ENCODE measurements around the gene ARHGEF28.

ARHGEF28 gene

DNA sequence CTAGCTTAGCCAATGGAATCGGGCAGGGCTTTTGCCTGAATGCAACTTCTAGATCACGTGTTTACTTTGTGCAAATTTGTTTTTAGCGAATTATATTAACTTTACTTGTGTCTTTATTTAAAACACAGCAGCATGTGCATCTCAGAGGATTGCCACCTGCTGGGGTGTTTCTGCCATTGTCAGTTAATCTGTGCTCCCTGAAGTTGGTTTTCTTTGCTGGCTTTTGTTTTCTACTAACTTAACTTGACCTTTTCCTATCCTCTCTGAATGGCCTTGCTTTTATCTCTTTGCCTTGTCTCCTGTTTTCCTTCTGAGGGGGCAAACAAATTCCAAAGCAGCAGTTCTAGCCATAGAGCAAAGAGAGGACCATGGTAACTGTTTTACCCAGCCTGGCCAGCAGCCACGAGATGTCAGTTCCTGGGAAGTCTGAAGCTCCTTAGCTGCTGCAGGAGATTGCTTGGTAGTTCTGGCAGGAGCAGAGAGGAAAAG, 67.6 kb downstream of the ARHGEF28 start:
- no peak for DNase-seq

DNA sequence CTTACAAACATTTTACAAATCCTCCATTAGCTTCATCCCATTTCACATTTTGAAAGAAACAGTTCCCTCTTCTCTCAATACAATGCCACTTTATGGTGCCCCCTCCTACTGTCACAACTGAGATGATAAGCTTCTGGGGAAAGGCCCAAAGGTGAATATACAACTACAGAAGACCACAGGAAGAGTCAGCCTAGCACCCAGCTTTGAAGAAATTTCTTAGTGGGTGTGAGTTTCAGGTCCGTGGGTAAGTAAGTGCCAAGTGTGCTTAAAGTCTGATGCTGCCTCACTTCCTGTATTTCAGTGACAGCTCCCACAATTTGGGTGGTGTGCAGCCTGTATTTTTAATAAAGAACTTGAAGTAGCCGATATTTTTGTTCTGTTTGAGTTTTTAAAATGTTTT, 68.1 kb downstream of the ARHGEF28 start:
- DNase-seq = no peak

DNA sequence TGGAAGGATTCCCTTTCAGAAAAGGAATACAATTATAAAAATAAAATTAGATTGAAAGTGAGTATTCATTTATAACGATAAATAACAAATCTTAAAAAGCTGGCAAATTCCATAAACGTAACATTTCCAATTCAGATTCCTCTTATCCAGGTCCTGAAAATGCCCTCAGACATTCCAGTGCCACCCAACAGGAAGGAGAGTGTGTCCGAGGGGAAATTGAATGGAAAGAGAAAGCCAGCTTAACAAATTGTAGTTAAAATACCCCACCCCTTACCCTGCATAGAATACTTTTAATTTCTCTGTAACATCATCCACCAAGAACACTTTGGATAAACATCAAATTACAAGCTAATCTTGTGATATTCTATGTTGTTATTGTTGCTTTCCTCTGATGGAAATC, 72.0 kb downstream of the ARHGEF28 start:
- DNase-seq = no peak

DNA sequence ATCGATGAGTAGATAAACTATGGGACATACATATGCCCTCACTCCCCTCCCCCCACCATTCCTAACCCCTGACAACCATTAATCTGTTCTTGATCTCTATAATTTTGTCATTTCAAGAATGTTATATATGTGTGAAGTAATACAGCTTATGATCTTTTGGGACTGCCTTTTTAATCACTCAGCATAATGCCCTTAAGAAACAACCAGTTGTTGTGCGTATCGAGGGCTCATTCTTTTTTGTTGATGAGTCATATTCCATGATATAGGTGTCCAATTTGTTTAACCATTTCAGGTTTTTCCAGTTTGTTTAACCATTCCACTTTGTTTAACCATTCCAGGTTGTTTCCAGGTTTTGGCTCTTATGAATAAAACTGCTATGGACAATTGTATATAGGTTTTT, 75.6 kb downstream of the ARHGEF28 start:
- no peak for DNase-seq

DNA sequence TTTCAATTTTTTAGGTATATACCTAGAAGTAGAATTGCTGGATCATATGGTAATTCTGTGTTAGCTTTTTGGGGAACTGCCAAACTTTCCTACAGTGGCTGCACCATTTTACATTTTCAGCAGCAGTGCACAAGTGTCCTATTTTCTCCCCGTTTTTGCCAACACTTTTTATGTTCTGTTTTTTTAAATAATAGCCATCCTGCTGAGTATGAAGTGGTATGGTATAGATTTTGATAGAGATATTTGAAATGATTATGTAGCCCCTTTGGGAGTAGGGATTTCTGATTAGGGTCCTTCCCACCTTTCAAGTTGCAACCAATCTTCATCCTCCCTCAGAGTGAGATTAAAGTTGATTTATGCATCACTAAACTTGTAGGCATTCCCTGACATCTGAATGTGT, 76.5 kb downstream of the ARHGEF28 start:
- no peak for DNase-seq

DNA sequence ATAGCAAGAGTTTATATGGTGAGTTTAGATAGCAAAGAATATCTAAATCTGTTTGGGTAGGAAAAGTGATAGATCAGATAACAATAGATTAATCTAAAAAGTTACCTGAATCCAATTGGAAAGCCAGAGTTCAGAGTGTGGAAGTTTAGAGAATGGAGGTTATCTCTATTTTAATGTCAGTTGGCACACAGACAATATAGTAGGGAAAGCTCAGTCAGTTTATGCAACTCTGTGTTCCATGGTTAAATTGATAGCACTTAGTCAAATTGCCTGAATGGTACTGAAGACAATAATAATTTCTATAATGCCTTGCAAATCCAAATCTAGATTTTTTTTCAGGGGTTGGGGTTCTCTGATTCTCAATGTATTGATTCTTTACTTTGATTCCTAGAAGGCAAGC, 77.0 kb downstream of the ARHGEF28 start:
- no peak for DNase-seq

DNA sequence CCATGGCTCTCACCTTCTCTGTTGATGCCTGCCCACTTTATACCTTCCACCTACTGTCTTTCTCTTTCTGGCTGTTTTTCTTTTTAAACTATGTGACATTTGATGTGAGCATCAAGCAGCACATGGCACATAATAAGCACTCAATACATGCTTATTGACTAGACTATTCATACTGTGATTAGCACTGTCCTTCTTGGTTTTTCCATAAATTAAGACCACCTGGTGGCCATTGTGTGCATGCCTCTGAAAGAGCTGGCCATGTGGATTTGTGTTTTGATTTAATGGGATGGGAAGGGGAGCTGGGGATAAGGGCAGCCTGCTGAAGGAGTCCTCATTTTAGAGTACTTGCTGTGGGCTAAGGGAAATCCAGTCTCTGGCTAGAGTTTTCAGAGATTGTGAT, 79.4 kb downstream of the ARHGEF28 start:
- no peak for DNase-seq

DNA sequence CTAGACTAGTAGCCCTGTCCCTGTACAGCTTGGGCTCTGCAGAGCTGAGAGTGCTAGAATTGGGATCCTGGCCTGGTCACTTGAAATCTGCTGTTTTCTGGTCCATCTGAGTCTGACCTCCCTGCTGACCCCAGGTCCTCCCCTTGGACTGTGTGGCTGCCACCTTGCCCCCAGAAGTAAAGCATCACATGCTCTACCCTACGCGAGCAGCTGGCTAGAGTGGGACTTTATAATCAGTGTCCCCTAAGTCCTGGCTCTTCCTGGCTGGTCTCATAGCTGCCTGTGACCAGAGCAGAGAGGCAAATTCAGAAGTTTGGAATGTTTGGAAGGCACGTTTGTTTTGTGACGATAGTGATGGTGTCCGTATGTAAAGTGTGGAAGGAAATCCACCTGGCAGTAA, 81.0 kb downstream of the ARHGEF28 start:
- no peak for DNase-seq

DNA sequence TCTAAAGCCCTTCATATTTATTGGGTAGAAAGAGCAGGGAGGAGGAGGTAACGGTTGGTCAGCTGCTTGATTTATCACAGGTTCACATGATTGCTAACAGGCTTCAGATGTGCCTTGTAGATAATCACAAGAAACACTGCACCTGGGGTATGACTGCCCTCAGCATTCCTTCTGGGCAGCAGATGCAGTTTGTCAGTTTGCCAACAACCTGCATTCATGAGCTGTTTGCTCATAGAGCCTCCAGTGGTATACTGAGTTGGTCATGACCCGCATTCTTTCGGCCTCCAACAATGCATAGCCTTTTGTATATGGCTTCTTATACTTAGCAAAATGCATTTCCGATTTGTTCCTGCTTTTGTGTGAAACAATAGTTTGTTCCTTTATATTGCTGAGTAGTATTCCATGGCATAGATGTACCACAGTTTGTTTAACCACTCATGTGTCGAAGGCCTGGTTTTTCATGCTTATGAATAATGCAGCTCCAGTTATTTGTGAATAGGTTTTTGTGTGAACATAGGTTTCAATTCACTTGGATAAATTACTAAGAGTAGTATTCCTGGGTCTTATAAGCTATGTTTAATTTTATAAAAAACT, 83.6 kb downstream of the ARHGEF28 start:
- DNase-seq = no peak

DNA sequence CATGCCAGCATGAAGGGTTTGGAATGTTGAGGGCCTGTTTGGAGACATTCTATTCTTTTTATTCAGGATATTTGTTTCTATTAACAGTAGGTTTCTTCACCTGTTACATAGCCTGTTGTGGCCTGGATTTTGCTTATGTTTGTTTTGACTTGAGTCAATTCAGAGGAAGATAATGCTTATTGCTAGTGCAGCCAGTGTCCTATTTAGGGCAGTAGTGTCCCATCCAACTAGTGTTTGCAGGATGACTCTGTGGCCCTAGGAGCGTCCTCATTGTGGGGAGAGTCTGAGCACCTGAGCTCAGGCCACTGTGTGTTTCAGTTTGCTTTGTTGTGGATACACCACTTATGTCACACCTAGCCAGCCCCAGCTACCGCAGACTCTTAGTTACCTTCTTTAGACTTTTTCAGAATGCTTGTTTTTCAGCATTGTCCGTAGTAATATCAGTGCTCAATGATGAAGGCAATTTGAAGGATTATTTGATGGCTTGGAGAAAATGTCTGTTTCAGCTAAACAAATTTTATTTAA, 90.3 kb downstream of the ARHGEF28 start:
- DNase-seq = no peak

DNA sequence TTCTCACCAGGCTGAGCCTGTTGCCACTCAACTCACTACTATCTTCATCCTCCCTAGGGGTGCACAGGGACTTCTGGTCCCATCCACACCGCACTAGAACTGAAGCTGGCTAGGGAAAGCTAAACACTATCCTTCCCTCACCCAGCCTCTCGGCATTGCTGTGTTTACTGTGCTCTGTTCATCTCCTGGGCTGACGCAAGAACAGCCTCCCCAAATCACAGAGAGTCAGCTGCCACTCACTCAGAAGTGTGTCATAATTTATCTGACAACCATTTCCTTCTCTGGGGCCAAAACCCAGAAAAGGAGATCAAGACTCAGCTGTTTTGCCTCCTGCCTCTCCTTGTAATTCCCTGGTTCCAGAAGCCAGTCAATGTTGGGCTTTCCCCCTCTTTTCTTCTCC, 92.8 kb downstream of the ARHGEF28 start:
- DNase-seq = no peak

DNA sequence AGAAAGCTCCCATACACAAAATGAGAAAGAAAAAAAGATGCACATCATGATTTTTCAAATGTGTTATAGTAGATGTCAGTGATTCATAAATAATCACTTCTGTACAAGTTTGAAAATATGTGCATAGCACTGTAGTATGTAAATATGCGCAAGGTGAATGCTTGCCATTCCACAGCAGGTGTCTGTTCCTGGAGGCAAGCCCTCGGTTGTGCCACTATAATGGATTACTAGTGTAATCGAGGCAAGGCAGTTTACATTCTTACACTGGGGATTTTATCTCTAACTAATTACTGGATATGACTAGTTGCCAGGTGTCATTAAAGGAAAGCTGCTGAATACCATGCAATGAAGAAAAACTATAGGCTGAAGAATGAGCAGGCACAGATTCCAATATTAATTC, 93.6 kb downstream of the ARHGEF28 start:
- DNase-seq = no peak

DNA sequence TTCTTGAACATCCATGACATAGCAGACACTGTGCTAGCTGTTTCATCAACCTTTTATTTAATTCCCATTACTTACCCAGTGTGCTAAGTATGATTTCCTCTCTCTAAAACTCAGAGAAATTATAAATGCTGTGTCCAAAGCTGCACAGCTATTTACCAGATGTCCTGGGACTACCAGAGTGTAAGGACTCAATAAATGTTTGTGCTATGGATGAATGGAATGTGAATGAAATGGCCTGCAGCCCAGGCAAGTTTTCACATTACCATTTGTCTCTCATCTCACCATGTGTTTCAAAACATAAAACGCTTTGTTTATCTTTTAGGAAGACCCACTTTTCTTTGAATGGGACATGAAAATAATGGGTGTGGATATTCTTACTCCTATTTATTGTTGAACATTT, 96.2 kb downstream of the ARHGEF28 start:
- DNase-seq = no peak

DNA sequence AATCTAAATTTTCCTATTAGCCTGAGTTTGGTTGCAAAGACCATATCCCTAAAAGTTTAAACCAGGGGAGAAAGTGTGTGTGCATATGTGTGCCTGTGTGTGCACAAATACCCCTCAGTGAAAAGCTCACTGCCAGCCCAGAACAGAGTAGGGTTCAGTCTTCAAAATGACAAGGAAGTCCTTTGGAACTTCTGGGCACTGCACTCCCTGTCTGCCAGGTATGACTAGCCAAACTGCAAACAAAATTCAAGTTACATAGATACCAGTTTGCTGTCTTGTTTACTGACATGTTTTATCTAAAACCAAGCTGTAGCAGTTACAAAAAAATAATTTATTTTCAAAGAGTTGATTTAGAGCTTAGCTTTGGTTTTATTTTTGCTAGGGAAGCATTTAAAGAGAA, 100.1 kb downstream of the ARHGEF28 start:
- DNase-seq = no peak

DNA sequence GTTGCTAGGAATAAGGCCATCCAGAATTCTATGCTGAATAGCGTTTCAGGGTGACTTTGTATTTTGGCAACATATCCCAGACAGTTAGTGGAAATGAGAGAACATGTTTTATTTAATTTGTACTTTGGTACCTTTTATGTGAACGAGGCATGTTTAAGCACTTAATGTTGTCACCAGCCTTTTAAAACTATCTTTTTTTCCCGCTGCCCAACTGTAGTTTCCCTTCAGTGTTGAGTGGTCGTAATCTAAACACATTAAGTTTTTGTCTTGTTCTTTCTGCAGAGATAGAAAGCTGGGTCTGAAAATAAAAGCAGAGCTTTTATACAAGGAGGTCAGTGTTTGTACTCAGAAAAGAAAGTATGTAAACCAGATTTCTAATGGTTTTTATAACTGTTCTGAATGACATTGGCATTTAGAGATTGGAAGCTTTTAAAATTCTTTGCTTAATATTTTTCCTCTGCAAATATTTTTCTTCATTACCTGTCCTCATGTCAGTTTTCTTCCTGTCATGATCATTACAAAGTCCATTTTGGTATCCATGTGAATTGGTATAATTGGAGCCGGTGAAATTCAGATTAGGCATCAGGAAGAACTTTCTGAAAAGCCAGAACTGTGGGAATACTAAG, 100.7 kb downstream of the ARHGEF28 start:
- DNase-seq = no peak

DNA sequence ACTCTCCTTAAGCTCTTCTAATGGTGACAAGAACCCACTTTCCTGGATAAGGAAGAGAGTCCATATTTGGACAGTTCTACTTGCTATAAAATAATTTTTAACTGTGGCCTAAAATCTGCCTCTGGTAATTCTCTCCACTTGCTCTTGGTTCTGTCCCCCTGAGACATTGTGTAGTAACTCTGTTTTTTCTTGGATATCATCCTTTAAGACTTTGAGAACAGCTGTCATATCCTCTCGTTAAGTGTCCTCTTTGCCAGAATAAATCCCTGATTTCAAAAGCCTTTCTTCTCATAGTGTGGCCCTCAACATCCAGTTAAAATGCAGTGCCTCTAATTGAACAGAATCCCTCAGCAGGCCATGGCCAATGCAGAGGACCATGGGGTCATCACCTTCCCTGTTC, 101.5 kb downstream of the ARHGEF28 start:
- no peak for DNase-seq

DNA sequence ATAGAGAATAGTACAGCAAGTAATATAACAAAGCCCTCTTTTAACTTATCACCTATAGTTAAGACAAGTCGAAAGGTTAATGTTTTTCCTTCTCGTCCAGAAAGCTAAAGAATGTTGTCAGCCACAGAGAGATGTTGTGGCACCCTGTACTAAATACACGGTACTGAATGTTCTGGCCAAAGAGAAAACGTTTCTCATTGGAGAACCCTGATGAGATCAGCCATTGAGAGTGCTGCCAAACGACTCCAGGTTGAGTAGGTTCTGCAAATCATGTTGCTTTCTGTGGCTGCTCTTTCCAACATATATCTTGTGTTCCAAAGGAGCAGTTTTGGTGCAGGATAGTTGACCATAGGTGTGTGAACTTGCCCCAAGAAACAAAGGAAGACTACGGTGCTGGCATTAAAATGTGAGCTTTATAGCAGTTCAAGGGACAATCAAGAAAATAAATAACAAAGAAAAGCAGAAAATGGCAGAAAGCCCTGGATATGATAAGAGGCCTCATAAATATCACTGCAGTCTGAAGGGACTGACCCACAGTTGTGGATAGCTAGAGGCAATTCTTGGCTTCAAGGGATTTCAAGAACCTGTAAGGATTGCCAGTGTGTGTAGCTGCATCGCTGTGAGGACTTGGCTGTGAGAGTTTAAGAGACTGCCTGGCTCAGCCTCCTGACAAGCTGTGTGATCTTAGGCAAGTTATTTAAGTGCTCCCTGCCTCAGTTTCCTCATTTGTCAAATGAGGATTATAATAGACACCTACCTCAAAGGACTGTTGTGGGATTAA, 102.7 kb downstream of the ARHGEF28 start:
- DNase-seq = no peak

DNA sequence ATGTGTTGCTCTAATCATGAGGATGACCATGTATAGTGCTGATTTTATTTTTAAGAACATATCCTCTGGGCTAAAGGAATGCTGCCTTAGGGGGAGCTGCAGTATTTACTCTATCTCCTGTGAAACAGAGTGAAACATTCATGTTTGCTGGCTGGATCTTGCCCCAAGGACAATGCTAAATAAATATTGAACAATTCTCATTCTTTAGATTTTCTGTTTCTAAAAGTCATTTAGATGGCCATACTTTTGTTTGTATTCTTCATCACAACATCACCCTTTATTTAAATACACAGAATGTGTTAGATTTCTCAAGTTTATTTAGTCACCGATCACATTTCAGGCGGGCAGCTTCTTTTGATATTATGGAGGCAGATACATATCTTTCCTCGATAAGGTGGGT, 103.3 kb downstream of the ARHGEF28 start:
- no peak for DNase-seq

DNA sequence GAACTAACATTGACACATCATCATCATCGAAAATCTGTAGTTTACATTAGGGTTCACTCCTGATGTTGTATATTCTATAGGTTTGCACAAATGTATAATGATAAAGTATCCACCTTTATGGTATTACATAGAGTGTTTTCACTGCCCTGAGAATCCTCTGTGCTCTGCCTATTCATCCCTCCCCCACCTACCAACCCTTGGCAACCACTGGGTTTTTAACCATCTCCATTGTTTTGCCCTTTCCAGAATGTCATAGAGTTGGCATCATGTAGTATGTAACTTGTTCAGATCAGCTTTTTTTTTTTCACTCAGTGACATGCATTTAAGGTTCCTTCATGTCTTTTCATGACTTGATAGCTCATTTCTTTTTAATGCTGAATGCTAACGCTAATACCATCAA, 106.0 kb downstream of the ARHGEF28 start:
- DNase-seq = no peak

DNA sequence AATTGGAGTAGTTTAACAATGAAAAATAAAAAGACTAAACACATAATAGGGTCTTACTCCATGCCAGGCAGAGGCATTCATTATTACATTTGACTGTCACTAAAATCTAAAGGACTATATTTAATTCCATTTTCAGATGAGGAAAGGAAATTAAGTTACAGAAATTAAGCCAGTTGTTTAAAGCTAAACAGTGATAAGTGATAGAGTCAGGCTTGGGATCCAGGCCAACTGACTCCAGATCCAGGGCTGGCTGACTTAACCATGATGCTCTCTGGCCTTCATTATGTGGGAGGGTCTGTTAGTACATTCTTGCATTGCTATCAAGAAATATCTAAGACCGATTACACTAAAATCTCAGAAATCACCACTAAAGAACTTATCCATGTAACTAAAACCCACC, 107.2 kb downstream of the ARHGEF28 start:
- no peak for DNase-seq

DNA sequence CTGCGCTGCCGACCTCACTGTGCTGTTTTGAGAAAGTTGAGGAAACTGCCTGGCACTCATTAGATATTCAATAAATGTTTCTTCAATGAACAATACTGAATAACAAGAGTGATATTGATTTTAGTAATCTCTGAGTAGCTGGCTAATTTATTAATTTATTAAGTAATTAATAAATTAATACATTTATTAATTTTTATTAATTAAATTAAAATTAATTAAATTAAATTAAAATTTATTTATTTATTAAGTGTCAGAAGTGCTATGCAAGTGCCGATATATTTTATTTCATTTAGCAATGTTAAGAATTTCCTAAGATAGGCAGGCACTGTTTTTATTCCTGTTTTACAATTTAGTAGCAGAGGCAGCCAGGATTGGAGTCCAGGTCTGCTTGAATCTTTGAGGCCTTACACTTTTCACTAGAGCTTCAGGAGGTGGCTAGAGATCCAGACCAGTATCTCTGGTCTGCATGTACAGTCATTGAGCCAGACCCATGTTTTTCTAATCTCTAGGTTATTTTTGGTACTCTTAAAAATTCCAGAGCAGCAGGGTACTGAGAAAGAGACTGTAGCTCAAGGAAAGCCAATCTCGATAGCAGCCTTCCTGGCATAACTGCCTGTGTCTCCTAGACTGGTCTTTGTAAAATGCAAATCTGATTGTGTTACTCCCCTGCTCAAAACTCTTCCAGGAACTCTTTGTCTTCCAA, 109.2 kb downstream of the ARHGEF28 start:
- no peak for DNase-seq

DNA sequence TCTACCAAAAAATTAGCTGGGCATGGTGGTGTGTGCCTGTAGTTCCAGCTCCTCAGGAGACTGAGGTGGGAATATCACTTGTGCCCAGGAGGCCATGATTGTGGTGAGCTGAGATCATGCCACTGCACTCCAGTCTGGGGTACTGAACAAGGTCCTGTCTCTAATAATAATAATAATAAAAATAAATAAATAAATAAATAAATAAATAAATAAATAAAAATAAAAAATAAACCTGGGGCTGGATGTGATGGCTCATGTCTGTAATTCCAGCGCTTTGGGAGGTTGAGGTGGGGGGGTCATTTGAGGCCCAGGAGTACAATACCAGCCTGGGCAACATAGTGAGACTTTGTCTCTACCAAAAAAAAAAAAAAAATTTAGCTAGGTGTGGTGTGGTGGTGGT, 113.7 kb downstream of the ARHGEF28 start:
- no peak for DNase-seq

DNA sequence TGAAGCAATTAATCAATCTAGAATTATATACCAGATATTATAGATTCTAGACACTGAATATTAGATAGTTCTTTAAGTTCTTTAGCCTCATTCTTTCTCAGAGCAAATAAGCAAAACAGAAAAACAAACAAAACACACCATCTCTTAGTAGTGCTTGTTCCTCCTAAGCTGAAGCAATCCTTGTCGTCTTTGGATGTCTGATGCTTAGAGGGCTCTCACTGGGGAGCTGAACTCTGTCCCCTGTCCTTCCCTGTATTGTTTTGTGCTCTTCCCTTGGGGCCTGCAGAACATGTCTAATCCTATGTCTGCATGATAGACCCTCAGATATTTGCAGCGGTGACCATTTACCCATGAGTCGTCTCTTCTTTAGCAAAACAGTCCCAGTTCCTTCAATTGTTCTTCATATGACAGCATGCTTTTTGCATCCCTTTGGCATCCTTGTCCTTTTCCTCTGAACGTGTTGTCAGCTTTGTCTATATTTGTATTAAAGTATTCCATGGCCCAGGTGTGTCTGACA, 114.3 kb downstream of the ARHGEF28 start:
- DNase-seq = no peak
